GM04503 (cell line): ENCODE measurements around the gene STAT1.

Experiments
- DNase-seq: peaks from one replicate; pipeline ENCODE4 v3.0.0-alpha.2; 2012; ENCODE audit warnings: low read depth

STAT1 gene

GRCh38 chr2:191031256-191031655 is 17.3 kb upstream of the STAT1 start:
- no peak for DNase-seq

GRCh38 chr2:191030521-191031154 is 16.7 kb upstream of the STAT1 start:
- no peak for DNase-seq

- no peak for DNase-seq
These were observed 15.4 kb upstream of the STAT1 start for GRCh38 chr2:191029280-191029950.

- DNase-seq, result no peak
These were observed 12.4 kb upstream of the STAT1 start for GRCh38 chr2:191026377-191026776.

- no peak for DNase-seq
These were observed 11.2 kb upstream of the STAT1 start for GRCh38 chr2:191025135-191025534.

GRCh38 chr2:191023235-191023679 is 9.3 kb upstream of the STAT1 start:
- DNase-seq, result no peak

GRCh38 chr2:191020742-191021381 is 6.9 kb upstream of the STAT1 start:
- DNase-seq, result peak; percentile 78

GRCh38 chr2:191020221-191020741 is 6.3 kb upstream of the STAT1 start:
- DNase-seq, result peak; percentile 77

GRCh38 chr2:191019376-191019775 is 5.4 kb upstream of the STAT1 start:
- no peak for DNase-seq

GRCh38 chr2:191018643-191019119 is 4.7 kb upstream of the STAT1 start:
- no peak for DNase-seq

GRCh38 chr2:191018048-191018447 is 4.1 kb upstream of the STAT1 start:
- DNase-seq, result no peak

GRCh38 chr2:191015831-191016230 is 1.9 kb upstream of the STAT1 start:
- DNase-seq, result no peak

GRCh38 chr2:191015239-191015638 is 1.3 kb upstream of the STAT1 start:
- DNase-seq, result no peak

GRCh38 chr2:191014653-191015020 is 666 bp upstream of the STAT1 start:
- DNase-seq, result no peak

GRCh38 chr2:191013682-191013931 is 364 bp downstream of the STAT1 start:
- DNase-seq, result no peak

- no peak for DNase-seq
These were observed 908 bp downstream of the STAT1 start for GRCh38 chr2:191012845-191013681.

GRCh38 chr2:191012346-191012745 is 1.6 kb downstream of the STAT1 start:
- no peak for DNase-seq

- DNase-seq, result no peak
These were observed 2.8 kb downstream of the STAT1 start for GRCh38 chr2:191010887-191011885.

- no peak for DNase-seq
These were observed 4.2 kb downstream of the STAT1 start for GRCh38 chr2:191009541-191010374.

GRCh38 chr2:191008286-191008685 is 5.7 kb downstream of the STAT1 start:
- no peak for DNase-seq
